ENCODE measurements around the gene MED27. TPM values are rescaled to one million over a fixed set of nuclear protein-coding genes. Genes with fewer than 3 reads are reported as not detected.

MED27 gene
- total RNA-seq, 2 experiments from 2014 or later: 32.5 TPM

DNA sequence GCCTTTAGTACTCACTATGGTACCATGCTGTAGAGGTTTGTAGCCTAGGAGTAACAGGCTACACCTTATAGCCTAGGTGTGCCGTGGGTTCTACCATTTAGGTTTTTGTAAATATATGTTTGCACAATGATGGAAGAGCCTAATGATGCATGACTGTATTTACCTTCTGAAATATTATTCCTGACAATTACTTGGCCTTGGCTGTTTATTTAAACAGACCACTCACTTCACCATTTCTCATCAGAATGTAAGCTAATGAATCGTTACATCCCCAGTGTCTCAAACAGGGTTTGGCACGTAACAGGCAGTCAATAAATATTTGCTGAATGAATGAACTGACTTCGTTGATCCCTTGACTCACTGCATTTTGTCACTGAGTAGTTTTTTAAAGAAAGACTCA lies 93.1 kb downstream of the MED27 start:
- ChIA-PET POLR2A (no interaction called here), CTCF (interaction anchor here (0.9 kb wide), 1 partner anchor 183 kb away, joined by 3 read pairs; no protein-coding TSS in a partner anchor)
- H3K9me3 Mint-ChIP-seq: no peaks in the 10 kb centered on the region
- no peak for ATAC-seq
- DNase-seq: no peak
- no peak overlapping the region for H3K4me3 Mint-ChIP-seq
- TF ChIP-seq, protein P1, sequence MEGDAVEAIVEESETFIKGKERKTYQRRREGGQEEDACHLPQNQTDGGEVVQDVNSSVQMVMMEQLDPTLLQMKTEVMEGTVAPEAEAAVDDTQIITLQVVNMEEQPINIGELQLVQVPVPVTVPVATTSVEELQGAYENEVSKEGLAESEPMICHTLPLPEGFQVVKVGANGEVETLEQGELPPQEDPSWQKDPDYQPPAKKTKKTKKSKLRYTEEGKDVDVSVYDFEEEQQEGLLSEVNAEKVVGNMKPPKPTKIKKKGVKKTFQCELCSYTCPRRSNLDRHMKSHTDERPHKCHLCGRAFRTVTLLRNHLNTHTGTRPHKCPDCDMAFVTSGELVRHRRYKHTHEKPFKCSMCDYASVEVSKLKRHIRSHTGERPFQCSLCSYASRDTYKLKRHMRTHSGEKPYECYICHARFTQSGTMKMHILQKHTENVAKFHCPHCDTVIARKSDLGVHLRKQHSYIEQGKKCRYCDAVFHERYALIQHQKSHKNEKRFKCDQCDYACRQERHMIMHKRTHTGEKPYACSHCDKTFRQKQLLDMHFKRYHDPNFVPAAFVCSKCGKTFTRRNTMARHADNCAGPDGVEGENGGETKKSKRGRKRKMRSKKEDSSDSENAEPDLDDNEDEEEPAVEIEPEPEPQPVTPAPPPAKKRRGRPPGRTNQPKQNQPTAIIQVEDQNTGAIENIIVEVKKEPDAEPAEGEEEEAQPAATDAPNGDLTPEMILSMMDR (IDR thresholded peaks at IDR 0.05): no peak
- no peaks in the 10 kb centered on the region for H3K27me3 Mint-ChIP-seq
- no peak overlapping the region for H3K27ac Mint-ChIP-seq
- H3K4me1 Mint-ChIP-seq (ENCODE audit: low read depth): peaks cover 12% of the 10 kb centered on the region
- intact Hi-C loops (cut with micrococcal nuclease): no loop called here
- H3K36me3 Mint-ChIP-seq (ENCODE audit: low read depth): peaks cover 2% of the 10 kb centered on the region

DNA sequence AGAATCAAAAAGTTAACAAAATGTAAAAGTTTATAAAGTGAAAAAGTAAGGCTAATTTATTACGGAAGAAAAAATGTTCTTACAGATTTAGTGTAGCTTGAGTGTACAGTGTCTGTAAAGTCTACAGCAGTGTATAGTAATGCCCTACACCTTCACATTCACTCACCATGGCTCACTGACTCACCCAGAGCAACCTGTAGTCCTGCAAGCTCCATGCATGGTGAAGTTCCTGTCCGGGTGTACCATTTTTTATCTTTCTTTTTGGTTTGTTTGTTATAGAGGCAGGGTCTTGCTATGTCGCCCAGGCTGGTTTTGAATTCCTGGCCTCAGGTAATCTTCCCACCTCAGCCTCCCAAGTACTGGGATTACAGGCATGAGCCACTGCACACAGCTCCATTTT lies 93.6 kb downstream of the MED27 start:
- H3K4me1 Mint-ChIP-seq (ENCODE audit: low read depth): peaks cover 12% of the 10 kb centered on the region
- ChIA-PET CTCF (interaction anchor here (0.9 to 1.1 kb wide), 2 partner anchors 21 to 183 kb away, joined by 3 to 4 read pairs; no protein-coding TSS in a partner anchor), POLR2A (no interaction called here)
- no peaks in the 10 kb centered on the region for H3K27me3 Mint-ChIP-seq
- no peak overlapping the region for H3K4me3 Mint-ChIP-seq
- no peak for DNase-seq
- no peak overlapping the region for H3K27ac Mint-ChIP-seq
- no peak for ATAC-seq
- H3K9me3 Mint-ChIP-seq: no peaks in the 10 kb centered on the region
- TF ChIP-seq, protein P1 (IDR thresholded peaks at IDR 0.05): no peak
- H3K36me3 Mint-ChIP-seq (ENCODE audit: low read depth): peaks cover 2% of the 10 kb centered on the region
- intact Hi-C loops (cut with micrococcal nuclease): no loop called here

DNA sequence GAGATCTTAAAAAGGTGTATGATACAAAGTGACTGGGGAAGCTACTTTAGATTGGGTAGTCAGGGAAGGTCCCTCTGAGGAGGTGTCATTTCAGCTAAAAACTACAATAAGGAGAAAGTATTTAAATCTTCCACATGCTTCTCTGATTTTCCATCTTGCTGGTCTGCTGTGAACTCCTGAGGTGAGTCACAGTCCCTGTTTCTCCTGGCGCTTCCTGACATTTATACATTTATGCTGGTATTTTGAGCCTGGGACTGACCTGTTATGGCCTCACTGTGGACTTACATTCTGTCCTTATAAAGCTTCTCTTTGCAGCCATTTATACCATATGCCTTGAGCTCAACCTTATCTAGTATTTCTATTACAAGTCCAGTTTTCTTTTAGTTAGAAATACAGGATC lies 95.1 kb downstream of the MED27 start:
- no peaks in the 10 kb centered on the region for H3K27me3 Mint-ChIP-seq
- POLR2A ChIA-PET: no interaction called here

DNA sequence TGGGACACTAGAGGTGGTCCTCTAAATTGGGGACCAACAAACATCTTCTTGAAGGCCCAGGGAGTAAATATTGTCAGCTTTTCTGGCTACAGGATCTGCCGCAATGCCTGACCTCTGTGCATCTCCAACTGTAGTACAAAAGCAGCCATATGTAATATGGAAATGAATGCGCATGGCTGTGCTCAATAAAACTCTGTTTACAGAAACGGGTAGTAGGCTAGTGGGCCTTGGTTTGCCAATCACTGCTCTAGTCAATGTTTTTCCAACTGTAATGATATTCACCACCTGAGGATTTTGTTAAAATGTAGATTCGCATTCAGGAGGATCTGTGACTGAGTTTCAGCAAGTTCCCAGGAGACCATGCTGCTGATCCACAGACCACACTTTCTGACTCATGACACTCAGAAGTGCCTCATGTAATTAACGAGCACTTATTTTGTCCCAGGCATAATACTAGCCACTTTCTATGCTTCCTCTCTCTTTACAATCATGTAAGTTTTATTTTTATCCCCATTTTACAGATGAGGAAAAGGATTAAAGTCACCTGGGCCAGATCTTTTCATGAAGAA lies 96.9 kb downstream of the MED27 start:
- TF ChIP-seq, protein P1 (IDR thresholded peaks at IDR 0.05): no peak
- Mint-ChIP-seq H3K9me3 (no peaks in the 10 kb centered on the region), H3K4me1 (ENCODE audit: low read depth) (peaks cover 12% of the 10 kb centered on the region), H3K36me3 (ENCODE audit: low read depth) (no peaks in the 10 kb centered on the region), H3K27me3 (no peaks in the 10 kb centered on the region), H3K4me3 (no peak overlapping the region), H3K27ac (no peak overlapping the region)
- intact Hi-C loops (cut with micrococcal nuclease): no loop called here
- ChIA-PET POLR2A (no interaction called here), CTCF (no interaction called here)
- DNase-seq: no peak
- ATAC-seq: no peak

More for the DNA sequence above, 95.1 kb downstream of the MED27 start:
- DNase-seq (no peak), ATAC-seq (no peak)
- TF ChIP-seq, protein P1 (IDR thresholded peaks at IDR 0.05): no peak
- CTCF ChIA-PET: no interaction called here
- H3K4me3 Mint-ChIP-seq: no peak overlapping the region
- no peaks in the 10 kb centered on the region for H3K9me3 Mint-ChIP-seq
- H3K36me3 Mint-ChIP-seq (ENCODE audit: low read depth): no peaks in the 10 kb centered on the region
- H3K27ac Mint-ChIP-seq: no peak overlapping the region
- H3K4me1 Mint-ChIP-seq (ENCODE audit: low read depth): peaks cover 12% of the 10 kb centered on the region
- intact Hi-C loops (cut with micrococcal nuclease): no loop called here

DNA sequence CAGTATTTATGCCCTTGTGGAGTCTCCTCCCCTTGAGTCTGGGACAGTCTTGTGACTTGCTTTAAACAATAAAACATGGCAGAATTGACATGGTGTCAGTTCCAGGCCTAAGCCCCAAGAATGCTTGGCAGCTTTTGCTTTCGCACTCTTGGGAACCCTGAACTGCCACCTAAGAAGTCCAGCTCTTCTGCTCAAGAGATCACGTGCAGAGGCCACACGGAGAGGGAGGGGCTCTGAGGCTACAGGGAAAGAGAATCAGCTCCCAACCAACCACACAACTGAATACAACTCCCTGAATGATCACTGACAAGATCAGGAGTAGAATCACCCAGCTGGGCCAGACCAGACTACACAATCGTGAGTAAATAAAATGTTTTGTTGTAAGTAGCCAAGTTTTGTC lies 97.6 kb downstream of the MED27 start:
- intact Hi-C loops (cut with micrococcal nuclease): no loop called here
- peaks cover 12% of the 10 kb centered on the region for H3K4me1 Mint-ChIP-seq (ENCODE audit: low read depth)
- ATAC-seq (no peak), DNase-seq (no peak)
- ChIA-PET POLR2A (no interaction called here), CTCF (no interaction called here)
- H3K27ac Mint-ChIP-seq: no peak overlapping the region
- H3K36me3 Mint-ChIP-seq (ENCODE audit: low read depth): no peaks in the 10 kb centered on the region
- no peaks in the 10 kb centered on the region for H3K27me3 Mint-ChIP-seq
- no peak overlapping the region for H3K4me3 Mint-ChIP-seq
- TF ChIP-seq, protein P1 (IDR thresholded peaks at IDR 0.05): no peak
- H3K9me3 Mint-ChIP-seq: no peaks in the 10 kb centered on the region
